NT2/D1 (cell line): ENCODE results near the gene VSNL1.

Experiments
- SUZ12 ChIP-seq: IDR thresholded peaks from 2 replicates; pipeline ENCODE4 v1.6.1; 2011; ENCODE audit not compliant: insufficient read length, insufficient read depth; ENCODE audit errors: extremely low read depth
- YY1 ChIP-seq: IDR thresholded peaks from 2 replicates; pipeline ENCODE4 v1.6.1; 2011; ENCODE audit not compliant: insufficient read length, insufficient read depth
- ZNF274 ChIP-seq: IDR thresholded peaks from 2 replicates; pipeline ENCODE4 v1.6.1; 2011; ENCODE audit warnings: mild to moderate bottlenecking, low read depth, low read length

- no peak for TF ChIP-seq ZNF274
- TF ChIP-seq YY1: no peak
- no peak for TF ChIP-seq SUZ12
Observed at GRCh38 chr2:17558053-17558452, 17.6 kb downstream of the VSNL1 start.
